OCI-LY1 (cell line): Measurements from ENCODE around the gene NPAS1.

Experiments
- H2AFZ ChIP-seq: fragments of 200-600 bp; sonication (generic), shearing (Covaris generic); 2 replicates; pipeline ENCODE4 v1.6.0; 2014; ENCODE audit warnings: antibody characterized with exemption, mild to moderate bottlenecking, low read length
- H3F3A ChIP-seq: fragments of 200-600 bp; sonication (generic), shearing (Covaris generic); 2 replicates; pipeline ENCODE4 v1.6.0; 2014; ENCODE audit warnings: mild to moderate bottlenecking, antibody characterized with exemption, low read length, moderate library complexity; ENCODE audit not compliant: insufficient read depth
- H3K27ac ChIP-seq: fragments of 200-600 bp; sonication (generic); 2 replicates; pipeline ENCODE4 v1.5.1; 2014; ENCODE audit warnings: low read length, mixed run types, mild to moderate bottlenecking, low read depth; ENCODE audit not compliant: poor library complexity, severe bottlenecking
- H3K27me3 ChIP-seq: fragments of 200-600 bp; sonication (generic); 2 replicates; pipeline ENCODE4 v1.6.0; 2014; ENCODE audit warnings: antibody characterized with exemption, mild to moderate bottlenecking, low read length, moderate library complexity; ENCODE audit not compliant: insufficient read depth
- H3K36me3 ChIP-seq: fragments of 200-600 bp; sonication (generic); 2 replicates; pipeline ENCODE4 v1.6.1; 2014; ENCODE audit warnings: mild to moderate bottlenecking, antibody characterized with exemption, low read length, moderate library complexity, mixed read lengths; ENCODE audit not compliant: insufficient read depth
- H3K4me1 ChIP-seq: fragments of 200-600 bp; sonication (generic); 2 replicates; pipeline ENCODE4 v1.5.1; 2014; ENCODE audit warnings: mild to moderate bottlenecking, low read length, moderate library complexity; ENCODE audit not compliant: insufficient read depth, severe bottlenecking
- H3K4me2 ChIP-seq: fragments of 200-600 bp; sonication (generic), shearing (Covaris generic); 2 replicates; pipeline ENCODE4 v1.6.1; 2014; ENCODE audit warnings: low read length
- H3K4me3 ChIP-seq: fragments of 200-600 bp; sonication (generic); 2 replicates; pipeline ENCODE4 v1.5.1; 2014; ENCODE audit warnings: low read length, low read depth, mild to moderate bottlenecking, mixed read lengths; ENCODE audit not compliant: poor library complexity, severe bottlenecking
- H3K79me2 ChIP-seq: fragments of 200-600 bp; shearing (Covaris generic); 2 replicates; pipeline ENCODE4 v1.6.1; 2016; ENCODE audit warnings: mixed run types, low read length, mixed read lengths; ENCODE audit not compliant: insufficient read depth
- H3K9ac ChIP-seq: fragments of 200-600 bp; sonication (generic), shearing (Covaris generic); 2 replicates; pipeline ENCODE4 v1.6.1; 2014; ENCODE audit warnings: mild to moderate bottlenecking, low read length, mixed read lengths
- H3K9me2 ChIP-seq: fragments of 200-600 bp; sonication (generic), shearing (Covaris generic); 2 replicates; pipeline ENCODE4 v1.6.1; 2014; ENCODE audit warnings: low read depth, mild to moderate bottlenecking, low read length, mixed read lengths
- H3K9me3 ChIP-seq: fragments of 200-600 bp; shearing (Covaris generic); 2 replicates; pipeline ENCODE4 v1.6.1; 2014; ENCODE audit warnings: low read length, mixed read lengths
- H4K20me1 ChIP-seq: fragments of 200-600 bp; sonication (generic), shearing (Covaris generic); 2 replicates; pipeline ENCODE4 v1.6.0; 2016; ENCODE audit warnings: mild to moderate bottlenecking, low read length; ENCODE audit not compliant: insufficient read depth
- CTCF ChIP-seq: fragments of 200-600 bp; sonication (generic), shearing (Covaris generic); IDR thresholded peaks from 2 replicates; pipeline ENCODE4 v1.5.1; 2017; ENCODE audit warnings: mild to moderate bottlenecking, antibody characterized with exemption, low read length, moderate library complexity, mixed read lengths
- EZH2 ChIP-seq: fragments of 200-600 bp; sonication (generic), shearing (Covaris generic); IDR thresholded peaks from 2 replicates; pipeline ENCODE4 v1.8.0; 2017; ENCODE audit warnings: borderline replicate concordance, mixed run types, mild to moderate bottlenecking, antibody characterized with exemption, low read length, moderate library complexity, mixed read lengths

NPAS1 gene

GRCh38 chr19:47026889-47027288 lies 7.3 kb downstream of the NPAS1 start:
- H3K4me2 ChIP-seq, result no peak overlapping the region
- no peaks in the 10 kb centered on the region for H3K79me2 ChIP-seq
- peaks cover 6% of the 10 kb centered on the region; the same call in 1 of the 2 replicates for H3K27me3 ChIP-seq
- H3F3A ChIP-seq, result no peaks in the 10 kb centered on the region
- no peak for TF ChIP-seq EZH2
- no peak for TF ChIP-seq CTCF
- H3K36me3 ChIP-seq, result no peaks in the 10 kb centered on the region
- H2AFZ ChIP-seq, result no peak overlapping the region
- no peaks in the 10 kb centered on the region for H3K4me1 ChIP-seq
- H4K20me1 ChIP-seq, result no peaks in the 10 kb centered on the region
- no peak overlapping the region for H3K27ac ChIP-seq
- no peaks in the 10 kb centered on the region for H3K9me3 ChIP-seq
- no peaks in the 10 kb centered on the region for H3K9me2 ChIP-seq
- H3K4me3 ChIP-seq, result no peak overlapping the region
- no peak overlapping the region for H3K9ac ChIP-seq

- Histone ChIP-seq H3K36me3 (no peaks in the 10 kb centered on the region), H3K4me3 (no peak overlapping the region), H3K27ac (no peak overlapping the region), H3K4me2 (no peak overlapping the region), H3K9me2 (no peaks in the 10 kb centered on the region), H3K4me1 (no peaks in the 10 kb centered on the region), H3K79me2 (no peaks in the 10 kb centered on the region), H4K20me1 (no peaks in the 10 kb centered on the region), H3K9ac (no peak overlapping the region), H3K9me3 (no peaks in the 10 kb centered on the region), H3K27me3 (peaks cover 3% of the 10 kb centered on the region), H3F3A (no peaks in the 10 kb centered on the region), H2AFZ (no peak overlapping the region)
- TF ChIP-seq EZH2 (no peak), CTCF (no peak)
These were observed 8.0 kb downstream of the NPAS1 start for GRCh38 chr19:47027586-47028088.

GRCh38 chr19:47028195-47028601 lies 8.6 kb downstream of the NPAS1 start:
- no peak overlapping the region for H3K4me3 ChIP-seq
- no peak overlapping the region for H2AFZ ChIP-seq
- no peaks in the 10 kb centered on the region for H3K36me3 ChIP-seq
- H3K79me2 ChIP-seq, result no peaks in the 10 kb centered on the region
- H3K4me2 ChIP-seq, result no peak overlapping the region
- TF ChIP-seq CTCF (no peak), EZH2 (no peak)
- H3K9ac ChIP-seq, result no peak overlapping the region
- H3K27ac ChIP-seq, result no peak overlapping the region
- no peaks in the 10 kb centered on the region for H4K20me1 ChIP-seq
- no peaks in the 10 kb centered on the region for H3K9me2 ChIP-seq
- H3K9me3 ChIP-seq, result no peaks in the 10 kb centered on the region
- H3K4me1 ChIP-seq, result no peaks in the 10 kb centered on the region
- H3F3A ChIP-seq, result no peaks in the 10 kb centered on the region
- H3K27me3 ChIP-seq, result peaks cover 3% of the 10 kb centered on the region
